ENCODE results near the gene TMEM135.

- TF ChIP-seq CTCF (IDR thresholded peaks at IDR 0.05; ENCODE audit: insufficient read depth, low read depth, low read length) = no peak
- no peak for TF ChIP-seq EZH2 (IDR thresholded peaks at IDR 0.05; ENCODE audit: insufficient read depth, low read length)
Measured at GRCh38 chr11:87039371-87039770, 1.6 kb downstream of the TMEM135 start.
